CD4-positive, alpha-beta T cell treated with Interleukin-15 for 4 hours (primary cell): ENCODE data around the gene TLR9.

Source experiments
- DNase-seq: peaks from one replicate; pipeline ENCODE4 v3.0.0-alpha.2; 2020; ENCODE audit warnings: low spot score

TLR9 gene

GRCh38 chr3:52172262-52172757, 53.1 kb downstream of the TLR9 start:
- no peak for DNase-seq

- DNase-seq: no peak
Observed at GRCh38 chr3:52171514-52172261, 53.8 kb downstream of the TLR9 start.
